Frontal cortex (tissue), 4 donors: ENCODE measurements around the gene ARNT2. TPM values are rescaled to one million over a fixed set of nuclear protein-coding genes. Genes with fewer than 3 reads are reported as not detected.
"Not testable (repeated sequence)": the region's sequence is repeated elsewhere in the genome, so short reads cannot be mapped to it uniquely, and the experiment has no call there.

Experiments
- DNase-seq, 2 donors: peaks; one replicate each; pipeline ENCODE4 v3.0.0; 2012; ENCODE audit warnings: low spot score in 2 of 2
- FAIRE-seq: peaks from 2 replicates; lab custom pipeline; 2012; peaks lifted over from hg19 to GRCh38; lab: Jason Lieb, UNC
- total RNA-seq: library from RNA; depleted of rRNA; stranded (reverse); fragments of >200 nt; gene quantifications from one replicate; pipeline ENCODE4 v1.2.3, GENCODE V29; 2014
- donor health status: control.
- donor health status: control.
- donor health status: control.

Gene ARNT2
- total RNA-seq, 1 donor from 2014 or later: 43.2 TPM

DNA sequence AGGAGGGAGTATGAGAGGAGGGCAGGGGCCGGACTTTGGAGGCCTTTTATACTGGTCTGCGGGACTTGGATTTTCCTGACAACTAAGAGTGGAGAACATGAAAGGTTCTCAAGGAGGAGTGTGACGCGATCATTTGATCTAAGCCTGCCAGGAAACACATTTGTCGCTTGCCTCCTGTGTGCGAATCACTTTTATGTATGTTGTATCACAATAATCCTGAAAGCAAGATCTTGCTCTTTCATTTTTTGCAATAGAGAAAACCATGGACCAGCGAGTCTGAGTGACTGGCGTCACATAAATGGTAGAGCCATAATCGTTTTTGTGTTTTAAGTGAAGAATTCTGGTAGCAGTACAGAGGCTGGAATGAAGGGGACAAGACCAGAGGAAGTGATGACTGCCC lies 100.7 kb downstream of the ARNT2 start:
- no peak for FAIRE-seq
- DNase-seq: no peak

DNA sequence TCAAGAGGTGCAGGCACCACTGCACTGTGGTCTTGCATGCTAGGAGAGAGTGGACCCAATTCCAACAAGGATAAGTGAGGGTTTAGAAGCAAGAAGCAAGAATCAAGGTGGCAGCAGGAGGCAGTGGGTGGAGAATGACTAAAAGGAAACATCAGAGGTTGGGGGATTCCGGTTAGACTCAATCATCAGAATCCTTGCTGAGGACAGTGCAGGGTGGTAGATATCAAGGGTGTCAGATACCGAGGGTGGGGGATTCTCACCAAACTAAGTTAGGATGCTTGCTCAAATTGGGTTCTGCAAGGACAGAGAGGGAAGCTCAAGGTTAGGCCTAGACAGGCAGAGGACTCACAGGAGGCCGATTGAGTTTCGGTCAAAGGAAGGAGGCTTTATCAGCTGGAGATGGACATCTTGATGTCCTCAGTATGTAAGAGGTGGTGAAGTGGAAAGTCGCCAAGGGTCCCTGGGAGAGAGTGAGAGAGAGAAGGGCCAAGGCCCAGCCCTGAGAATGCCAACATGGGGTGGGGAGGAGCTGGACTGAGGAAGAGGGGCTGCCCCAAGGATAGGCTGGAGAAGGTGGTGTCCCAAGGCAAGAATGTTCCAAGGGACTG lies 102.2 kb downstream of the ARNT2 start:
- DNase-seq (no peak), FAIRE-seq (no peak)

DNA sequence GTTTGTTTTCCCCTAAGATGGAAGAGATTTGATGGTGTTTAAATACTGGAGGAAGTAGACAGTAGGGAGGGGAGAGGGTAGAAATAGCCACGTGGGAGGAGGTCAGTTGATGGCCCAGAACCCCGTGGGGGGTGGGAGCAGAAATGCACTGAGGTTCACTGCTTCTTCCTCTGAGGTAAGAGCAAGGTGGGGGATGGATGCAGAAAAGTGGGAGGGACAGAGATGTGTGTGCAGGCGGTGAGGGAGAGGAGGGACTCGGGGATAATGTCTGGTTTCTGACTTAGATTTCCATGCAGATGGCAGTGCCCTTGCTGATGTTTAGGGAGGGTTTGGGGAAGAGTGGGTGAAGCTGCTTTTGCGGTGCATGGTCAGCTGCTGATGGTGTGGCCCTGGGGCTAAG lies 102.9 kb downstream of the ARNT2 start:
- DNase-seq (no peak), FAIRE-seq (no peak)

DNA sequence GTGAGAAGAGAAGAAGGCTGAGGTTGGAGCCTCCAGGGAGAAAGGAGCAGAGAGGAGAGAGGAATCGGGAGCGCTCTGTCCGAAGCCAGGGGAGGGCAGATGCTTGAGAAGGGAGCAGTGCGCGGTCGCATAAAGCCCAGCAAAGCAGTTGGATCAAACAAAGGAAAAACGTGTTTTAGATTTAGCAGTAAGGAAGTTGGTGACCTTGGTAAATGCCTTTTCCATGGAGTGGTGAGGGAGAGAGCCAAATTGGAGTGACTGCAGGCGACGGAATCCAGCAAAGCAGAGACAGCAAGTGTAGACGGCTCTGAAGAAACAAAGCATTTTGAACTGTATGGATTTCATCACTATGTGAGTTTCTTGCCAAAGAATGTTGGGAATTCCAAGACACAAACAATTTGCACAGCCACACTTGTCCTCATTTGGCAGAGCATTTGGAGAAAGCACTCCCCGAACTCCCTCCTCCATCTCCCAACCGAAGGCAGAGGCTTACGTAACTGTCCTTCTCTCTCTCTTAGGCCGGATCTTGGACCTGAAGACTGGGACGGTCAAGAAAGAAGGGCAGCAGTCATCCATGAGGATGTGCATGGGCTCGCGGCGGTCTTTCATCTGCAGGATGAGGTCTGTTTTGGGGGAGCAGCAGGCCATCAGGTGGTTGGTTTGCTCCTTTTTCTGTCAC lies 103.6 kb downstream of the ARNT2 start:
- FAIRE-seq (no peak), DNase-seq (peak in 1 of 2 donors; percentile 38)

DNA sequence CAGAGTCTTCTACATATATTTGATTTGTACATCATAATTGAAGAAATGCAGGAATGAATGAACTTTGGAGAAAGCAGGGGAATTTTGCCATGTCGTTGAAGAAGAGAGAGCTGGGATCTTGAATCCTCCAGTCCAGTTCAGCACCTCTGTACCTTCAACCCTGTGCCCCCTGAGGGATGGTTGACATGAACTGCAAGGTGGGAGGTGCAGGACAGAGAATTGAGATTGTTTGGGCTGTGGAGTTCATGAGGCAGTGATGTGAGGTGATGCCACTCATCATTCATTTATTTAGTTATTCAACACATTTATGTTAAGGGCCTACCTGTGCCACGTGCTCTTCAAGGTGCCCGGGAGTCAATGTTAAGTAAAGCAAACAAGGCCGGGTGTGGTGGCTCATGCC lies 104.6 kb downstream of the ARNT2 start:
- FAIRE-seq (no peak), DNase-seq (no peak)

DNA sequence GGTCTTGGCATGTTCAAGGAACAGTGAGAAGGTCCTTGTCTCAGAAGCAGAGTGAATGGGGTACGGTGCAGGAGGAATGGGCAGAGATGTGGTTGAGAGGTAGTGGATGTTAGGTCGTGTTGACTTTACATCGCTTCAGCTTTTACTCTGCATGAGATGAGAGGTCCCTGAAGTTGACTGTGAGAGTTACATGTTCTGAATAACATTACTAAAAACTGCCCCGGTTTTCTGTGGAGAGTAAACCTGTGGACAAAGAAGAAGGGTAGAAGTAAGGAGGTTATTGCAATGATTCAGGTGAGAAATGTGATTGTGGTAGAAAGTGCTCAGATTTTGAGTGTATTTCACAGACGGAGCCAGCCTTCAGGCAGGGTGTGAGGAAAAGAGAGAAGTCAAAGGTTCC lies 105.6 kb downstream of the ARNT2 start:
- DNase-seq: no peak
- no peak for FAIRE-seq

DNA sequence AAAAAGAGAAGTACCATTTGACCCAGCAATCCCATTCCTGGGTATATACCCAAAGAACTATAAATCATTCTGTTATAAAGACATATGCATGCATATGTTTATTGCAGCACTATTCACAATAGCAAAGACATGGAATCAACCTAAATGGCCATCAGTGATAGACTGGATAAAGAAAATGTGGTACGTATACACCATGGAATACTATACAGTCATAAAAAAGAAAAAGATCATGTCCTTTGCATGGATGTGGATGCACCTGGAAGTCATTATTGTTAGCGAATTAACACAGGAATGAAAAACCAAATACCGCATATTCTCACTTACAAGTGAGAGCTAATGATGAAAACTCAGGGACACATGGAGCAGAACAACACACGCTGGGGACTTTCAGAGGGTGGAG lies 106.8 kb downstream of the ARNT2 start:
- DNase-seq, FAIRE-seq: not testable (repeated sequence)

DNA sequence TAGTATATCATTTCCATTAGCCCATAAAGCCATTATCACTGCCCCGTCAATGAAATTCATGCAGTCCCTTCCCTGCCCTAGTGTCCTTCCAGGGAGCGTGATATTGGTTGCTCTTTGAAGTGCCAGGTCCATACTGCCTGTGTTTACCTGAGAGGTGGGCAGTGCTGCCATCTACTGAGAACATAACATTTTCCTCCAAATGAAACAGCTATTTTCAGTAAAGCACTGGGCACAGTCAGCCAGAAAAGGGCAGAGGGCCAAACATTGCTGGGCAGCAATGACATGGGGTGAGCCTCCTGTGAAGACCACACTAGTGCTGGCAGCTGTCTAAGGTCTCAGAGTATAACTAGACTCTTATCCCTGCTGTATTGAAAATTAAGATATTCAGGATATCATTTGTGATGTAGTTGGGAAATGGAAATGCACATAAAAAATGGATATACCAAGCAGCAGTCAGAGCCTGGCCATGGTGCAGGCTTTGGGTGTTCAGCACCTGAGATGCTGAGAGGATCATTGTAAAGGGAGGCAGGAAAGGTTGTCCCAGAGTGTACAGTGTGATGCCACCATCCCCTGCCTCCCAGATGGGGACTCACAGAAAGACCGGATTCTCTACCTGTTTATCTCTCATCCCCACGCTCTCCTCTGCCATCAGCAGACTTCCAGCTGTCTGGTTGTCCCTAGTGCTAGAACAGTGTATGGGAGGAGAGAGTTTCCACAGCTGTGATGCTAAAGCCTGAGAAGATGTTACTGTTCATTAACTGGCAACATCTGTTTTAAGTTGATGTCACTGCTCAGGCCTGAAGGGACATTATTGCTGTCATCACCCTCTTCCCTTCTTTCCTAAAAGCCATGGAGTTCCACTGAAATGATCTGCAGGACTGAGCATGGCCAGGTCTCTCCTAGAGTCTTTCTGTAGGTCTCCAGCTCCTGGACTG lies 108.8 kb downstream of the ARNT2 start:
- DNase-seq (no peak), FAIRE-seq (no peak)

DNA sequence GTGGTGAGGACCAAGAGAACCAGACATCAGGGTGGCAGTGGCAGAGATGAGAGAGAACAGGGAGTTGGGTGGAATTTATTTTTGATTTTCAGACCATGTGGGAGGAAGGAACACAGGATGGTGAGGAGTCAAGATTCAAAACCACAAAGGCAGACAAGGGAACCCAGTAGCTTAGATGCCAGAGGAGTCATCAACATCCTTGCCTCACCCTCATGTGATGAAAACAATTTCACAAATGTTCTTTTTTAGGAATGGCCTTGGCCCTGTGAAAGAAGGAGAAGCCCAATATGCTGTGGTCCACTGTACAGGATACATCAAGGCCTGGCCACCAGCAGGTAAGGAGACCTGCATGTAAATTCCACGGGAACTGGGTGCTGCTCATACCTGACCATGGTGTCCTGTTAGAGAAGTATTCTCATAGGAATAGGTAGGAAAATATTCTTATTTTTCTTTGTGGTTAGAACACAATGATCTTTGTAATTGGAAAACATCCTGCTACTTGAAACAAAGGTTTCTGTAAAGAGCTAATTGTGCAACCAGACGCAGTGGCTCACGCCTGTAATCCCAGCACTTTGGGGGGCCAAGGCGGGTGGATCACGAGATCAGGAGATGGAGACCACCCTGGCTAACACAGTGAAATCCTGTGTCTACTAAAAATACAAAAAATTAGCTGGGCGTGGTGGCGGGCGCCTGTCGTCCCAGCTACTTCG lies 110.0 kb downstream of the ARNT2 start:
- DNase-seq (no peak), FAIRE-seq (no peak)

DNA sequence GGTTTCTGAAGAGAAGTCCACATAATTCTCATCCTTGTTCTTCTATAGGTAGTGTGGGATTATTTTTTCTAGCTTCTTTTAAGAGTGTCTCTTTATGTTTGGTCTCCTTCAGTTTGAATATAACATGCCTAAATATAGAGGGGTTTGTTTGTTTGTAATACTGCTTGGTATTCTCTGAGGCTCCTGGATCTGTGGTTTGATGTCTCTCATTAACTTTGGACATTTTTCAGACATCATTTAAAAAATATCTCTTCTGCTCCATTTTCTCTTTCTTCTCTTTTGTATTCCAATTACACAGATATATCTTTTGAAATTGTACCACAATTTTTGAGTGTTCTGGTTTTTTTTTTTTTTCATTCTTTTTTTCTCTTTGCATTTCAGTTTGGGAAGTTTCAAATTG lies 113.1 kb downstream of the ARNT2 start:
- FAIRE-seq (no peak), DNase-seq (no peak)

DNA sequence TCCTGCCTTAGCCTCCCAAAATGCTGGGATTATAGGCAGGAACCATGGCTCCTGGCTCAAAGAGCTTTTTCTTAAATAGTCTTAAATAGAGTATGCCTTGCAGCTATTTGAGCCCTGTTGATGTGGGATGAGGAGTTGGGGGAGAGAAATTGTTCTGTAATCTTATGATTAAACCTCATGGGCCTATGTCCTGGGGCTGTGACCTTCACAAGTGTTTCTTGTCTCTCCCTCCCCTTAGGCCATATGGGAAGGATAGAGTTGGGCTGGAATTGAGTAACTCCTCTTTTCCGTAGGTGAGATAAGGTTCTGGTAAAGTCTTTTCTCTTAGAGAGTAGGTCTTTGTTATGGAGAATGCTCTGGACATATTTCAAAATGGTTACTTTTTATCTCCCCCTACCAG lies 114.3 kb downstream of the ARNT2 start:
- DNase-seq (no peak), FAIRE-seq (no peak)

DNA sequence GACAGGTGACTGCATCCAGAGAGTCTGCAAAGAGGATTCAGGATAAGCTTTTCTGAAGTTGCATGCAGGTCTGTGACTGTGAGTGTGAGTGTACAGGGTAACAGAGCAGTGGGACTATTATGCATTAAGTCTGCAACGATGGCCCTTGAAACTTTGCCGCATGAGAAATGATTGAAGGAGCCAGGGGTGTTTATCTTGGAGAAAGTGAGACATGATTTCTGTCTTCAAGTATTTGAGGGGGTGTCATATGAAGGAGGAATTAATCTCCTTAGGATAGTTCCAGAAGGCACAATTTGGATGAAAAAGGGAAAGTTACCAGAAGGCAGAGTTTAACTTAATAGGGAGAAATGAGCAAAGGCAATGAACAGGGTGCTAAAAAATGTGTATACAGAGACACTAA lies 119.6 kb downstream of the ARNT2 start:
- DNase-seq (no peak), FAIRE-seq (no peak)

DNA sequence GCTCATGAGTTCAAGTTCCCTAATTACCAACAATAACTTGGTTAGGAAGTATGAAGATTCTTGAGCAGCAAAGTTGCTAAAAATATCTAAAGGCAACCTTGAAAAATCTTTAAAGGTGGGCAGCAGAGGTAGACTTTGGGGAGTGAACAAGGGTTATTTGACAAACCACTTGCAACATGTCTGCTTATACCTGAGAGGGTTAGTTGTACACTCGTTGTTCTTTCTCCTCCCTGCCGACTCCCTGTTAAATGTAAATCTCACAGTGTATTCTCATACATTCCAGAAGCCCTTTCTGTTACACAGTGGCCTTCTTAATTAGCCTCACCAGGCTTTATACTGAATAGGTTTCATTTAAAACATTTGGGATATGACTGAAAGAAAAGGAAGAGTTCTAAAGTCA lies 121.7 kb downstream of the ARNT2 start:
- DNase-seq: no peak
- FAIRE-seq: no peak

DNA sequence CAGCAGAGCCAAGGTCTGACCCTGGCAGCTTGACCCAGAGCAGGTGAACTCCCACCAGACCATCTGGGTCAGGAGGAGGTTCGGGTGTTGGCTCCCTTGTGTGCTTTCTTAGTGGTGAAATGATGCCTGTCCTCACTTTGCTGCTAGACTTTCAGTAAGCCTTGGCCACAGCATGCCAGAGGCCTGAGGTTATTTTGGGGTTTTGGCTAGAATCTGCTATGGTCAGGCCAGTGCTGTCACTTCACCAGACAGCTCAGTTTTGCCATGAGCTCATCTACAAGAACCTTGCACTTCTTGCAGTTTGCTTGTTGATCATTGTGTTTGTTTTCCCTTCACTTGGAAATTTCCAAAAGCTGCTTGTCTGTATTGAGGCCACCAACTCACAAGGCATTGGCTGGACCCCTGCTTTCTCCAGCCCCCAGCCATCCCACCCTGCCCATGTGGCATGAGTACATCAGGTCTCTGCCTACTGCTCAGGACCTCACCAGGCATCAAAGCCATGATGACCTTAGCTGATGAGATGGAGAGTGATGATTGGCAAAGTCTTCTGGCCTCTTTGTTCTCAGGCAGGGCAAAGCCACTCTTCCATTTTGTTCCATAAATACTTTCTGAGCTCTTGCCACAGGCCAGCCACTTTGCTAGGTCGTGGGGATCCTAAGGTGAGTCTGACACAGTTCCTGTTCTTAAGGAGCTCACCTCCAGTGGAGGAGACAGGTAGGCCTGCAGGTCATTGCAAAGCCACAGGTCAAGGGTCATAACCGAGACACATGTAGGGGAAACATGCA lies 122.6 kb downstream of the ARNT2 start:
- DNase-seq: no peak
- no peak for FAIRE-seq

DNA sequence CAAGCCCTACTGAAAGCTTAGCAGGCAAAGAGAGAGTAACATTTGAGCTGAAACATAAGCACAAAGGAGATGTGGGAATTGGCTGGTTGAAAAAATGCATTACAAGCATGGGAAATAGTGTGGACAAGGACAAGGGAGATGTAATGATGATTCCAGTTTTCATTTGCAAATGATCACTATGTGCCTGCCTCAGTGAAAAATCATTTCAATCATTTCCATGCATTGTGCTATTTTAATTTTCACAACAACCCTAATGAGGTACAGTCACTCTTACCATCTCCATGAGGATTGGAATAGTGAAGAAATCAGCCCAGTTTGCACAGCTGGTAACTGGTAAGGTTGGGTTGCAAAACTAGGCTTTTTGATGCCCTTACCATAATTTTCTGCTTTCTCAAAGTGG lies 123.2 kb downstream of the ARNT2 start:
- DNase-seq (no peak), FAIRE-seq (no peak)

DNA sequence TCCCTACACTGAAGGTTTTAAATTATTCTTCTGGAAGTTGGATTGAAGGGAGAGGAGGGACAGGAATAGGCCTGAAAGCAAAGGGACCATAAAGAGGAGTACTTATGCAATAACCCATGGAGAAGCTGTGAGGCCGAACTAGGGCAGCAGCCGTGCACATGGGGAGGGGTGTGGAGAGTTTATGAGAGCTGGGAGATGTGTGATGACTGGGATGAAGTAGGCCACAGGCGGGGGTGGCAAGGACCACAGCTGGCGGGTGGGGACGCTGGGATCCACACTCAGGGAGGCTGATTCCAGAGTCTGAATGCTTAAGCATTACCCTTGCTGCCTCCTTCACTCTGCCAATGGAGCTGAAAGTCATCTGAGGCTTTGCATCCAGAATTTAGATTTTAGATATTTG lies 123.8 kb downstream of the ARNT2 start:
- FAIRE-seq (no peak), DNase-seq (no peak)

DNA sequence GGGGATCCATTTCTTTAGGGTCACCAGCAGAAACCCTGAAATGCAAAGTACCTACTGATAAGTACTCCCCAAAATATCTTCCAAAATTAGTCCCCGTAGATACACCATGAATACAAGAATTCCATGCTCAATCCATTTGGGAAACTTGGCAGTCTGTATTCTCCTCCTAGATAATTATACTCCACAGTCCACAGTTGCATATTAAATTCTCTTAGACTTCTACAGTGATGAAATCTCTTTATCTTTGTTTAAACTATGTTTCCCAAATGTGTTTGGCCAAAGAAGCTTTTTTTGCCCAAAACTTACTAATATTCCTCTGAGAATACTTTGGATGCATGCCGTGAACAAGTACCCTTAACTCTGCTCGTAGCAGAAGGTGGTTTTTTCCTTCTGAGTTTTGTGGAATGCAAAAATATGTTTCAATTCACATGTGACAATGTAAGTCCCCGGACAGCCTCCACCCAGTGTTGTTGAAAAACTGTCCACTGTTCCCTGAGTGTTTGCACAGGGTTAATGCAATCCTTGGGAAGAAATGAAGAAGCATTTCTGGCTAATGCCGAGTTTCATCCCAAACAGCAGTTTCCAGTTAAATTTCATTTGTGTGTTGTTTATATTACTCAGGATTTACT lies 126.7 kb downstream of the ARNT2 start:
- no peak for FAIRE-seq

DNA sequence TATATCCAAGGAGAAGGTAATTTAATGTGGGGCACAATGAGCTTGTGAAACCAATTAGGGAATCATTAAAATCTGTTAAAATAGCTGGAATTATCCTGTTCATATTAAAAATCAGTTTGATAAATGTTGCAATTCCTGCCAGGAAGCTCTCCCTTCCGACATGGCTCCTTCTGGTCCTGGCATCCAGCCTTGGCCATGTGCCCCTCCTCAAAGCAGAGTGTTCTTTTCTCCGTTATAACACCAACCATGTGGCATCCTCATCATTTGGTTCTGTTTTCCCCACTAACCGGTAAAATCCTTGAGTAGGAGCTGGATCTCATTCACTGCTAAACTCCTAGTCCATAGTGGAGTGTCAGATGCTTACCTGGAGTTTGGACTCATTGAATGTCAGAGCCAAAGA lies 127.2 kb downstream of the ARNT2 start:
- FAIRE-seq (no peak), DNase-seq (no peak)

More for the DNA sequence above, 126.7 kb downstream of the ARNT2 start:
- DNase-seq: no peak

DNA sequence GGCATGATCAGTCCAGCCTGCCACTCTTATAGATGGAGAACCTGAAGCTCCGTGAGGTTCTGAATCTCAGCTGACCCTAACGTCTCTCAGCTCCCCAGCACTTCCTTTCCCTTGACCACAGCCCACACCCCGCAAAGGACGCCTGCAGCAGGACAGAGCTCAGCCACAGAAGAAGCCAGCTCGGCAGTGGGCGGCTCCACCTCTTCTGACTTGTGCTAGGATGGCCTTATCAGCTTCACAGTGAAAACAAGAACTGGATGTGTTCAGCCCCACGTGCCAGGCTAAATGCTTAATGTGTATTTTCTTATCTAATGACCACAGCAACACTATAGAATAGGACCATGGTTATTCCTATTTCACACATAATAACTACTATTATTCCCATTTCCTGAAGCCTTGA lies 127.6 kb downstream of the ARNT2 start:
- no peak for DNase-seq

More for the DNA sequence above, 127.6 kb downstream of the ARNT2 start:
- FAIRE-seq: no peak
